PC-3 (cell line): ENCODE measurements around the gene SEC22B. TPM values are rescaled to one million over a fixed set of nuclear protein-coding genes. Genes with fewer than 3 reads are reported as not detected.
"Not testable (repeated sequence)": the region's sequence is repeated elsewhere in the genome, so short reads cannot be mapped to it uniquely, and the experiment has no call there.

Experiments used
- ATAC-seq: fragments of 200-7000 bp; cut with Tn5 transposase; 2 replicates; pipeline ENCODE4 v1.9.1; 2020; ENCODE audit warnings: mild to moderate bottlenecking, moderate library complexity
- BruUV-seq: library from RNA; stranded (reverse); fragments of 400-500 nt; replicated peaks from 2 replicates; lab custom pipeline; 2021; lab: Mats Ljungman, UMichigan
- CTCF ChIA-PET: fragments of 300-600 bp; sonication (Branson Sonifier 250); formaldehyde crosslinking; loops from one replicate; lab custom pipeline; 2022; ENCODE audit warnings: antibody characterized with exemption; lab: Charles Lee
- POLR2A ChIA-PET: fragments of 300-600 bp; sonication (Branson Sonifier 250); formaldehyde crosslinking; loops from one replicate; lab custom pipeline; 2022; ENCODE audit warnings: antibody characterized with exemption; ENCODE audit not compliant: unreplicated experiment; lab: Charles Lee
- DNase-seq: peaks from one replicate; pipeline ENCODE4 v3.0.0-alpha.2; 2015
- H2AFZ ChIP-seq: fragments of 300-600 bp; sonication (generic); 2 replicates; pipeline ENCODE4 v1.6.0; 2016; ENCODE audit warnings: antibody characterized with exemption, low read length
- H3F3A ChIP-seq: fragments of 300-600 bp; sonication (generic); one replicate; pipeline ENCODE4 v1.6.0; 2017; ENCODE audit warnings: antibody characterized with exemption, low read length, control low read depth, mild to moderate bottlenecking; ENCODE audit not compliant: unreplicated experiment
- H3K27ac ChIP-seq: fragments of 300-600 bp; sonication (generic); 2 replicates; pipeline ENCODE4 v1.5.1; 2016; ENCODE audit warnings: mild to moderate bottlenecking, low read length
- H3K27me3 ChIP-seq: fragments of 300-600 bp; sonication (generic); 2 replicates; pipeline ENCODE4 v1.6.1; 2016; ENCODE audit warnings: low read length, mixed read lengths
- H3K36me3 ChIP-seq: fragments of 300-600 bp; sonication (generic); 2 replicates; pipeline ENCODE4 v1.6.1; 2016; ENCODE audit warnings: low read depth, mixed run types, low read length, mixed read lengths
- H3K4me1 ChIP-seq: fragments of 300-600 bp; sonication (generic); 2 replicates; pipeline ENCODE4 v1.5.1; 2016; ENCODE audit warnings: low read length; ENCODE audit not compliant: insufficient read depth
- H3K4me2 ChIP-seq: fragments of 300-600 bp; sonication (generic); 2 replicates; pipeline ENCODE4 v1.6.0; 2016; ENCODE audit warnings: low read length
- H3K4me3 ChIP-seq: fragments of 300-600 bp; sonication (generic); 2 replicates; pipeline ENCODE4 v1.5.1; 2016; ENCODE audit warnings: mild to moderate bottlenecking, low read length, mixed read lengths
- H3K79me2 ChIP-seq: fragments of 300-600 bp; sonication (generic); 2 replicates; pipeline ENCODE4 v1.6.1; 2017; ENCODE audit warnings: low read length, mixed read lengths
- H3K9ac ChIP-seq: fragments of 300-600 bp; sonication (generic); 2 replicates; pipeline ENCODE4 v1.6.0; 2016; ENCODE audit warnings: mild to moderate bottlenecking, low read length
- H3K9me2 ChIP-seq: fragments of 300-600 bp; sonication (generic); replicated peaks from 2 replicates; pipeline ENCODE4 v1.6.1; 2016; ENCODE audit warnings: mixed run types, low read length, mixed read lengths
- H3K9me3 ChIP-seq: fragments of 300-600 bp; sonication (generic); 2 replicates; pipeline ENCODE4 v1.6.1; 2016; ENCODE audit warnings: low read length, mixed read lengths
- H4K20me1 ChIP-seq: fragments of 300-600 bp; sonication (generic); 2 replicates; pipeline ENCODE4 v1.6.1; 2016; ENCODE audit warnings: low read length, mixed read lengths
- intact Hi-C: fragments of 100-400 bp; cut with micrococcal nuclease; formaldehyde crosslinking; loops from 2 replicates; pipeline ENCODE4 v1.9.0; 2023
- total RNA-seq: library from RNA; depleted of rRNA; stranded (reverse); fragments of >200 nt; gene quantifications from 2 replicates; pipeline ENCODE4 v1.2.3, GENCODE V29; 2014

SEC22B gene
- total RNA-seq, 1 experiment from 2014 or later, result 16.4 TPM

- H3K9ac ChIP-seq, H3K27ac ChIP-seq, DNase-seq, CTCF ChIA-PET, H3F3A ChIP-seq, H3K9me2 ChIP-seq, H3K9me3 ChIP-seq, H3K4me3 ChIP-seq, POLR2A ChIA-PET, H3K79me2 ChIP-seq, H3K36me3 ChIP-seq, H3K4me1 ChIP-seq, H4K20me1 ChIP-seq, H2AFZ ChIP-seq, intact Hi-C loops, ATAC-seq, H3K27me3 ChIP-seq, H3K4me2 ChIP-seq, BruUV-seq: not testable (repeated sequence)
Measured at GRCh38 chr1:120158495-120158894, 17.8 kb downstream of the SEC22B start.

GRCh38 chr1:120158086-120158485, 18.2 kb downstream of the SEC22B start:
- H3K36me3 ChIP-seq, H3K4me1 ChIP-seq, H4K20me1 ChIP-seq, H2AFZ ChIP-seq, POLR2A ChIA-PET, H3F3A ChIP-seq, H3K9me2 ChIP-seq, CTCF ChIA-PET, ATAC-seq, BruUV-seq, H3K79me2 ChIP-seq, intact Hi-C loops, H3K9me3 ChIP-seq, DNase-seq, H3K27ac ChIP-seq, H3K4me3 ChIP-seq, H3K4me2 ChIP-seq, H3K27me3 ChIP-seq, H3K9ac ChIP-seq: not testable (repeated sequence)

GRCh38 chr1:120150138-120150822, 26.0 kb downstream of the SEC22B start:
- intact Hi-C loops, result not testable (repeated sequence)

GRCh38 chr1:120149420-120150059, 26.8 kb downstream of the SEC22B start:
- H3K79me2 ChIP-seq, ATAC-seq, DNase-seq, H4K20me1 ChIP-seq, CTCF ChIA-PET, H3F3A ChIP-seq, H2AFZ ChIP-seq, POLR2A ChIA-PET, H3K4me2 ChIP-seq, BruUV-seq, H3K36me3 ChIP-seq, H3K4me3 ChIP-seq, H3K9me3 ChIP-seq, H3K9me2 ChIP-seq, H3K4me1 ChIP-seq, H3K9ac ChIP-seq, H3K27me3 ChIP-seq, H3K27ac ChIP-seq: not testable (repeated sequence)
- intact Hi-C loops, result loop anchor here (10.0 kb wide), 1 partner anchor 275 kb away; no protein-coding TSS in a partner anchor

More at GRCh38 chr1:120150138-120150822, 26.0 kb downstream of the SEC22B start:
- H3K27me3 ChIP-seq, H3K4me2 ChIP-seq, H3K79me2 ChIP-seq, H3K9me3 ChIP-seq, H3K36me3 ChIP-seq, CTCF ChIA-PET, POLR2A ChIA-PET, H4K20me1 ChIP-seq, H3K4me3 ChIP-seq, H3K9ac ChIP-seq, H3K9me2 ChIP-seq, H3K27ac ChIP-seq, BruUV-seq, H2AFZ ChIP-seq, H3F3A ChIP-seq, H3K4me1 ChIP-seq, ATAC-seq, DNase-seq: not testable (repeated sequence)
